T-helper 1 cell (primary cell): ENCODE results near the gene VN1R2.
"Not testable (repeated sequence)": the region's sequence is repeated elsewhere in the genome, so short reads cannot be mapped to it uniquely, and the experiment has no call there.

Source experiments
- DNase-seq, 5 donors: peaks; one replicate each; pipeline ENCODE4 v3.0.0-alpha.2; 2012 to 2020
- total RNA-seq, 4 donors: gene quantifications; one replicate each; lab custom pipeline; 2026; lab: John Stamatoyannopoulos, UW

VN1R2 gene, protein sequence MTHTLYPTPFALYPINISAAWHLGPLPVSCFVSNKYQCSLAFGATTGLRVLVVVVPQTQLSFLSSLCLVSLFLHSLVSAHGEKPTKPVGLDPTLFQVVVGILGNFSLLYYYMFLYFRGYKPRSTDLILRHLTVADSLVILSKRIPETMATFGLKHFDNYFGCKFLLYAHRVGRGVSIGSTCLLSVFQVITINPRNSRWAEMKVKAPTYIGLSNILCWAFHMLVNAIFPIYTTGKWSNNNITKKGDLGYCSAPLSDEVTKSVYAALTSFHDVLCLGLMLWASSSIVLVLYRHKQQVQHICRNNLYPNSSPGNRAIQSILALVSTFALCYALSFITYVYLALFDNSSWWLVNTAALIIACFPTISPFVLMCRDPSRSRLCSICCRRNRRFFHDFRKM
- total RNA-seq, result 0 reads per million in 4 donors

DNA sequence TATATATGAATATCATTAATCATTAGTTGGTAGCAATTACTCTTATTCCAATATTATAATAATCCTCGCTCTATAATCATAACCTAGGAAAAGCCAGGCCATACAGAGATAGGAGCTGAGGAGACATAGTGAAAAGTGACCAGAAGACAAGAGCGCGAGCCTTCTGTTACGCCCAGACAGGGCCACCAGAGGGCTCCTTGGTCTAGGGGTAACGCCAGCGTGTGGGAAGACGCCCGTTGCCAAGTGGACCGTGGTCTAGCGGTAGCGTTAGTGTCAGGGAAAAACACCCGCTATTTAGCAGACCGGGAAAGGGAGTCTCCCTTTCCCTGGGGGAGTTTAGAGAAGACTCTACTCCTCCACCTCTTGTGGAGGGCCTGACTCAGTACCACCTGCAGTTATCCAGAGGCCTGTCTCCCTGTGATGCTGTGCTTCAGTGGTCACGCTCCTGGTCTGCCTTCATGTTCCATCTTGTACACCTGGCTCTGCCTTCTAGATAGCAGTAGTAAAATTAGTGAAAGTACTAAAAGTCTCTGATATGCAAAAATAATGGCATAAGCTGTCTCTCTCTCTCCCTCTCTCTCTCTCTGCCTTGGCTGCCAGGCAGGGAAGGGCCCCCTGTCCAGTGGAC lies at the start of gene VN1R2:
Gene VN1R2 (plus strand): TSS at position 578 of the 628 bp plus-strand sequence. CDS start 84 bp downstream, outside the sequence.
- DNase-seq, result not testable (repeated sequence)

DNA sequence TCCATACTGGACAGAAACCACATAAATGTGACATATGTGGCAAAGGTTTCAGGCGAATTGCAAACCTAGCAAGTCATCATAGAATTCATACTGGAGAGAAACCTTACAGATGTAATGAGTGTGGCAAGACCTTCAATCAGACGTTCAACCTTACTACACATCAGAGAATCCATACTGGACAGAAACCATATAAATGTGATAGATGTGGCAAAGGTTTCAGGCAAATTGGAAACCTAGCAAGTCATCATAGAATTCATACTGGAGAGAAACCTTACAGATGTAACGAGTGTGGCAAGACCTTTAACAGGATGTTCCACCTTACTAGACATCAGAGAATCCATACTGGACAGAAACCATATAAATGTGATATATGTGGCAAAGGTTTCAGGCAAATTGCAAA lies 46.5 kb upstream of the VN1R2 start:
- DNase-seq, result not testable (repeated sequence)

DNA sequence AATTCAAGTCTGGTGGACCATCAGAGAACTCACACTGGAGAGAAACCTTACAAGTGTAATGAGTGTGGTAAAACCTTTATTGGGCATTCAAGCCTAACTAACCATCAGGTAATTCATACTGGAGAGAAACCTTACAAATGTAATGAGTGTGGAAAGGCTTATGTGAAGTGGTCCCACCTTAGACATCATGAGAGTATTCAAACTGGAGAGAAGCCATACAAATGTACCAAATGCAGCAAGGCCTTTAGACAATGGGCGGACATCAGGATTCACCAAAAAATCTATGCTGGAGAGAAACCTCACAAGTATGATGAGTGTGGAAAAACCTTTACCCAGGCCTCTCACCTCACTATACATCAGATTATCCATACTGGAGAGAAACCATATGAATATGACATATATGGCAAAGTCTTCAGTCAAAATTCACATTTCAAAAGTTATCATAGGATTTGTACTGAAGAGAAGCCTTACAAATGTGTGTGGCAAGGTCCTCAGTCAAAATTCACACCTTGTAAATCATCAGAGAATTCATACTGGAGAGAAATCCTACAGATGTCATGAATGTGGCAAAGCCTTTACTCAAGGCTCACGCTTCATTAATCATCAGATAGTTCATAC lies 45.3 kb upstream of the VN1R2 start:
- no peak for DNase-seq

DNA sequence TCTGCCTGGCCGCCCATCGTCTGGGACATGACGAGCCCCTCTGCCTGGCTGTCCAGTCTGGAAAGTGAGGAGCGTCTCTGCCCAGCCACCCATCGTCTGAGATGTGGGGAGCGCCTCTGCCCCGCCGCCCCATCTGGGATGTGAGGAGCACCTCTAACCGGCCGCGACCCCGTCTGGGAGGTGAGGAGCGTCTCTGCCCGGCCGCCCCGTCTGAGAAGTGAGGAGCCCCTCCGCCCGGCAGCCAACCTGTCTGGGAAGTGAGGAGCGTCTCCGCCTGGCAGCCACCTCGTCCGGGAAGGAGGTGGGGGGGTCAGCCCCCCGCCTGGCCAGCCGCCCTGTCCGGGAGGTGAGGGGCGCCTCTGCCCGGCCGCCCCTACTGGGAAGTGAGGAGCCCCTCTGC lies 35.4 kb upstream of the VN1R2 start:
- not testable (repeated sequence) for DNase-seq

DNA sequence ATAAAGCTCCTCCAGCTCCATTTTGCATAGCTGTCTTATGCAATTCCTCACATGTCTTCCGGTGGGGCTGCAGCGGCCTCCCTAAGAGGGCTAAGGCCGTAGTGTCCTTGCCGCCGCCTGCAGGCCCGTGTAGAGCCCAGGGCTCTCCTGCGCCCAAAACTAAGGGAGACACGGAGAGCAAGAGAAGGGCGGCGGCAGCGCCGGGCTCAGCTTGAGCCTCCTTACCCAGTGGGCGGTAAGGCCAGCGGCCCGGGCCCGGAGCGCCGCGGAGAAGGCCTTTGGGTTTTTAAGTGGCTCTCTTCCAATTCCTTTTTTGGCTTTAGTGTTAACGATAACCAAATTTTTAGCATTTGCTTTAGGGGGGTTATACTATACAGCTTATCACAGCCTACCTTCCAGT lies 33.5 kb upstream of the VN1R2 start:
- no peak for DNase-seq

DNA sequence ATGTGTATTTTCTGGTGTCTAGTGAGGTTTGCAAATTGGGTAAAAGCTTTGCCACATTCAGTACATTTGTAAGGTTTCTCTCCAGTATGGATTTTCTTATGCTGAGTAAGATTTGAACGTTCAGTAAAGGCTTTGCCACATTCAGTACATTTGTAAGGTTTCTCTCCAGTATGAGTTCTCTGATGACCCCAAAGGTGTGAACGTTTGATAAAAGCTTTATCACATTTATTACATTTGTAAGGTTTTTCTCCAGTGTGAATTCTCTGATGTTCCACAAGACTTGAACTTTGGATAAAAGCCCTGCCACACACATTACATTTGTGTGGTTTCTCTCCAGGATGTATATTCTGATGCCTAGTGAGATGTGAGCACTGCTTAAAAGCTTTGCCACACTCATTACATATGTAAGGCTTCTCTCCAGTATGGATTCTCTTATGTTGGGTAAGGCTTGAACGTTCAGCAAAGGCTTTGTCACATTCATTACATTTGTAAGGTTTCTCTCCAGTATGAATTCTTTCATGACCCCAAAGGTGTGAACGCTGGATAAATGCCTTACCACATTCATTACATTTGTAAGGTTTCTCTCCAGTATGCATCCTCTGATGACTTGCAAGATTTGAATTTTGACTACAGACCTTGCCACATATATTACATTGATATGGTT lies 20.8 kb upstream of the VN1R2 start:
- DNase-seq, result no peak

DNA sequence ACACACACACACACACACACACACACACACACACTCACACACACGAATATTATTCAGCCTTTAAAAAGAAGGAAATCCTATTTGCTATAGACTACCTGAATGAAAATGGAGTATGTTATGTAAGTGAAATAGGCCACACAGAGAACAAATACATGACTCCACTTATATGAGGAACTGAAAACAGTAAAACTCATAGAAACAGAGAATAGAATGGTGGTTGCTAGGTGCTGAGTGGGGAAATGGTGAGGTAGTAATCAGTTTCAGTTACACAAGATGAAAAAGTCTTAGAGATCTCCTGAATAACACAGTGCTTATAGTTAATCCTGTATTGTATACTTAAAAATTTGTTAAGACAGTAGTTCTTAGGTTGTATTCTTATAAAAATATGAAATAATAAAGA lies 11.6 kb upstream of the VN1R2 start:
- DNase-seq, result no peak

DNA sequence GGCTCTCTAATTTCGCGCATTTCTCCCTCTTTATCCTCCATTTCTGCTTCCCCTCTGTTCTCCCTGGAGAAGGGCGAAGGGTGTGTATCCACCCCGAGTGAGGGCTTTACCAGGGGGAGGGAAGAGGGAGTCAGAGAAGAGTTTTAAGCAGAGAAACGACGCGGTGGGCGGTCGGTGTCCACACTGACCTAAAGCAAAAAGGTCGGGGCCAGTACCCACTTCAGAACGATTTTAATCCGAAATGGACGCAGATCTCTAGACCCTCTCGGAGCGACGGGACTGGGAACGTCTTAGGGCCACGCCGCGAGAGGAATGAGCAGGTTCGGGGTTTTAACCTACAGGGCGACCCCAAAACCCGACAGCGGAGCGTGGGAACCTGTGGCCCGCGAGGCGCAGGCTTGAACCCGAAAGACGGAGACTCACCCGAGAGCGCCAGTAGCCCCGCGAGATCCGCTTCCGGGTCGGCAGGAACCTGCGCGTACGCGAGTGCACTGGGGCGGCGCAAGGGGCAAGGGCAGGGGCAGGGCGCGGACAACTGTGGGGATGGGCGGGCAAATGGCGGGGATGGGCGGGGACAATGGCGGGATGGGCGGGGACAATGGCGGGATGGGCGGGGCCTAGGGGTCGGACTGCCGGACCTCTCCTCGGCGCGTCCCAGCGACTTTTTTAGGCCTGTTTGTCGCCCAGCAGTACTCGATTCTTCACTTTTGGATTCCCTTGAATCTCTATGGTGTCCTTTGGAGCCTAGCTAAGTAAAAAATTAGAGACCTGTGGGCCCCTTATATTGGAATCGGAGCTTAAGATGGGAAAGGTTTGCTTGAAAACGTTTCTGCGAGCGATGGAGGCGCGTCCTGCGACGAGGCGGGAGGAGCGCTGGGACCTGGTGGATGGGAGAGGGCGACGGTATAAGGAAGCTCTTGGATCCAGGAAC lies 3.4 kb upstream of the VN1R2 start, which contains the start of gene ZNF677:
Gene ZNF677 (minus strand): TSS at position 463 of the 931 bp plus-strand sequence. CDS start 3,323 bp downstream, outside the sequence.
- peak; percentile 61 to 80 (median 69) for DNase-seq

DNA sequence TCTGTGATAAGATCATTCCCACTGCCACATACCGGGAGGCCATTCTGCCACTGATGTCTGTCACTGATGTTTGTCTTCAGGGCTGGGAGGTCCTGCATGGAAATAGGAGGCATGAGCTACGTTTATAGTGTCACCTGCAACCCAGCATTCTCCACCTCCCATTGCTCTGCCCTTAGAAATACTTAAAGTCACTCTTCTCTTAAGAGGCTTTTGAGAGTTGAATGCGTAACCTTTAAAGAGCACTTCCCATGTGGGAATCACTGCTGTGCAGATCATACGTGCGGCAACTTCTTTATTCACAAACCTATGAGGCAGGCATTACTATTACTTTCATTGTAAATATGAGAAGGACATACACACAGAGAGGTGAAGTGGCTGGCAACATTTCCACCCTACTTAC lies 9.5 kb downstream of the VN1R2 start, which contains the start of gene VN1R4:
Gene VN1R4 (minus strand): TSS at position 101 of the 400 bp plus-strand sequence. CDS start 58 bp downstream, at position 43.
- not testable (repeated sequence) for DNase-seq

DNA sequence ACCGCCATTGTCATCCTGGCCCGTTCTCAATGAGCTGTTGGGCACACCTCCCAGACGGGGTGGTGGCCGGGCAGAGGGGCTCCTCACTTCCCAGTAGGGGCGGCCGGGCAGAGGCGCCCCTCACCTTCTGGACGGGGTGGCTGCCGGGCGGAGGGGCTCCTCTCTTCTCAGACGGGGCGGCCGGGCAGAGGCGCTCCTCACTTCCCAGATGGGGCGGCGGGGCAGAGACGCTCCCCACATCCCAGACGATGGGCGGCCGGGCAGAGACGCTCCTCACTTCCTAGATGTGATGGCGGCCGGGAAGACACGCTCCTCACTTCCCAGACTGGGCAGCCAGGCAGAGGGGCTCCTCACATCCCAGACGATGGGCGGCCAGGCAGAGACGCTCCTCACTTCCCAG lies 11.8 kb downstream of the VN1R2 start:
- DNase-seq, result not testable (repeated sequence)

DNA sequence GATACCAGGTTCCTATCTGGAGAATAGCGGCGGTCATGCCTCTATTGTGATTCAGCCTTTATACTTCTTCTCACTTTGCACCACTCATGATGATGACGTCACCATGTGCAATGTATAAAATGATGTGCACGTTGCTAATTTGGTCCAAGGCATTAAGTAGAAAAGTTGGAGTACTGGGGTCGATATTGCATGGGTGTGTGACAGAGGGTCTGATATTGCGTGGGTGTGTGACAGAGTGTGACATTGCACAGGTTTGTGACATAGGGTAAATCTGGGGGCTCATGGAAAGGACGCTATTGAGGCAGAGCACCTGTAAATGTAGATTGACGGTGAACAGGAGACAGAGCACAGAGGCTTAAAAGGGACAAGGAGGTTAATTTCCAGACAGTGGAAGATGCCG lies 14.0 kb downstream of the VN1R2 start:
- no peak for DNase-seq

DNA sequence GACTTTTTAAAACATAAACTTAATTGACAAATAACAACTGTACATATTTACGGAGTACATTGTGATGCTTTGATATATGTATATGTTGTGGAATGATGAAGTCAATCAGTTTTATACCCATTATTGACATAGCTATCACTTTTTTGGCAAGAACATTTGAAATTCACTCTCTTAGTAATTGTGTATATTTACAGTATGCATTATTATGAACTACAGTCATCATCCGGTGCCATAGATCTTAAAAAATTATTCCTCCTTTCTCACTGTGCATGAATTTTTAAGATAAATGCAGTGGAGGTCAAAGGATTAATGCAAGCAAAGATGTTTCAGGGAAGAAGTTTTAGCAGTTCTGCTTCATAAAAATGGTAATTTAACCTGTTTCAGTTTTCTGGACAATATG lies 17.4 kb downstream of the VN1R2 start:
- DNase-seq, result no peak

DNA sequence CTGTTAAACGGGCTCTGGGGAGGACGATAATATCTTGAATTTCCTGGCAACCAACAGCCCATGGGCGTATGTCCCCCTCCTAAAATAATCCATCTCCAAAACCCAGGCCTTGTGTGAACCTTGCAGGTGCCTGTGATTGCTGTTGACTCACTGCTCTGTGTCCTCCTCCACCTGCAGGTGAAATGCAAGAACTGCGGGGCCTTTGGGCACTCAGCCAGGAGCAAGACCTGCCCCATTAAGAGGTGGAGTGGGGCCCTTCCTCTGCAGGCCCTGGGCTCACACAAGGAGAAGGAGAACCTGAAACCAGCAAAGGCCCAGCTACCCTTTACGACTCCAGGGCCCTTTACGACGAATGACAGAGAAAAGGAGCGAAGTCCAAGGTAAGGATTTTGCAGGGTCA lies 23.9 kb downstream of the VN1R2 start:
- DNase-seq, result peak in 1 of 5 donors; percentile 3

DNA sequence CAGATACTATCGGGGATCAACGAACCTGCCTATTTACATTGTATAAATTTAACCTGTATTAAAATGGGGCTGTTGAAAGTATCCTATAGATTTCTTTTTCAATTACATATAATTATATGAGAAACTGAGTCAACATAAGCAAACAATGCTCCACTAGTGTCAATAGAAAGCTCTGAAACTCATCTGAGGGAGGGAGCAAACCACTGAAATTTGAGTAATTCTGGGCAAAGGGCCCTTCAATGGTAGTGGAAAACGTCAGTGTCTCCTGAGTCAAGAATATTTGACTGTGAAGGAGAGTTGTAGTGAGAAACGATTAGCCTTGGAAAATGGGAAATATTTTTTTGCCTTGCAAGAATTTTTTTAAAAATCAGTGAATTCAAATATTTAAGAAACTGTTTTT lies 27.0 kb downstream of the VN1R2 start:
- DNase-seq, result no peak

DNA sequence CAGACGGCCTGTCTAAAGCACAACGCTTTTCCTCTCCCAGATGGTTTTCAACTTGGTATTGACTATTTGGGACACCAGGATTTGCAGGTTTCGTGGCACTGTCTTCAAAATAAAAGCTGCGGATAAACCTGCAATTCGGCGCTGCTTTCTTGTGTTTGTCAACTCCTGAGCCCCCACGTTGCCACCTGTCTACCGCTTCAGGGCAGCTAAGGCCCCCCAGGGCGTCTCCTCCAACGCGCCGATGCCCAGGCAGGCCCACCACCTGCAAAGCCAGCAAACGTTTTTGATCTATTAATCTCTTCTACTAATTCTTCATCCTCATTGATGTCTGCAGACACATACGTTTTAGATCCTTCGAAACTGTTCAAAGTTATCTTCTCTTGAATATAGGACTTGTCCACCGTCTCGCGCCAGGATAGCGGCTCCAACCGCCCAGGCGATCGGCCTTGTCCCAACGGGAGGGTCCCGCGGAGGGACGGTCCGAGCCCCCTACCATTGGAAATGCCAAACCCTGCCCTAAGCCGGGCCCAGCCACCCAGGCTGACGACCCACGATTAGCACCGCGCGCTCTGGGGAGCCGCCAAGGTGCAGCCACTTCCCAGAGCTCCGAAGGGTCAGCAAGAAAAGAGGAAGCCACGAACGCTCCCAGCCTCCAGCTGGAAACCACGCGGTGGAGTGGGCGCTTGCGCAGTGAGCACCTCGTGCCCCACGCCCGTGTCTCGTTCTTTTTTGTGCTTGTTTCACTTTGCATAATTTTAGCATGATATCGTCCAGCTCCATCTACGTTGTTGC lies 32.9 kb downstream of the VN1R2 start:
- DNase-seq, result no peak

DNA sequence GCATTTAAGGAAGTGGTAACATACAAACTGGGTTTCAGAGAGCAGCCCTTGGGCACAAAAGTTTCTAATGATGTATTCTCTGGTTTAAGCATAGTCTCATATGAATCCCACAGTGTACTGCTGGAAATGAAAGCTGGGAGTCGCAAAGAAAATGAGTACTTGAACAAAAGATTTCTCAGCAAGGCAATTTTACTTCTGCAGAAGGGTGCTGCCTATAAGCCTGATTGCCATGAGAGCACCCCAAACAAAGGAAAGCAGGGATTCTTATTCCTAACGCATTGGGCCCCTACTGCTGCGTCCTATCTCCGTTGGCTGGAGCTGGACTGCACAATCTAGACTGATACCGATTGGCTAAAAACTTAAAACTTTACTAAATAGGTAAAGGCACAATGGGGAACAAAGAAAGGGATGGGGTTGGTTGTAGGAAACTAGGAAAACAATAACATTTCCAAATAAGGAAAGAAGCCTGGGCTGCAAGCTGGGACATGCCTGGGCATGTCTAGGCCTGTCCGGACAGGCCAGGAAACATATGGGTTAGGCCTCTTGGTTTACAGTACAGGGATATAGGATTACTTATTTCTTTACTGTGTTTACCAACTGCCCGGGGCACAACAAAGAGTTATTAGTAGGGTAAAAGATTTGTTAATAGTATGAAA lies 36.8 kb downstream of the VN1R2 start:
- no peak for DNase-seq

DNA sequence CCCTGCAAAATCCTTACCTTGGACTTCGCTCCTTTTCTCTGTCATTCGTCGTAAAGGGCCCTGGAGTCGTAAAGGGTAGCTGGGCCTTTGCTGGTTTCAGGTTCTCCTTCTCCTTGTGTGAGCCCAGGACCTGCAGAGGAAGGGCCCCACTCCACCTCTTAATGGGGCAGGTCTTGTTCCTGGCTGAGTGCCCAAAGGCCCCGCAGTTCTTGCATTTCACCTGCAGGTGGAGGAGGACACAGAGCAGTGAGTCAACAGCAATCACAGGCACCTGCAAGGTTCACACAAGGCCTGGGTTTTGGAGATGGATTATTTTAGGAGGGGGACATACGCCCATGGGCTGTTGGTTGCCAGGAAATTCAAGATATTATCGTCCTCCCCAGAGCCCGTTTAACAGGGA lies 43.2 kb downstream of the VN1R2 start:
- not testable (repeated sequence) for DNase-seq

DNA sequence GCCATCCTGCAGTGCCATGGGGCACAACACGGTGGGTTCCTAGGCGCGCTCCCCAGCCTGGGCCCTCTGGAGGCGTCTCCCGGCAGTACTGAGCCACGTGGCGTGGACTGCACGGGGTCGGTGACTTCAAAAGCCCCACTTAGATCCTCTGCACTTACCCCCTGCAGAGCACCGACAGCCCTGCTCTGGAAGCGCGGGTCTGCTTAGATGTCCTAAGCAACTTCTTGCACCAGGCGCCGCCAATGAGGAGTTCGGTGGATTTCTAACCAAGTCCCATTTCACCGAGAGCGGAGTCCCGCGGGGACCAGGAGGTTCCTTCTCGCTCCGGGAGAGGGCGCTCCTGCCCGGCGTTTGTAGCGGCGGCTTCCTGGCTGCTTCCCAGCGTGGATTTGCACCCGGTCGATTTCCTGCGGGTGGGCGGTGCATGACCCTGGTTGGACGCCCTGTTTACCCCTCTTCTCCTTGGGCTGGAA lies 50.3 kb downstream of the VN1R2 start:
- no peak for DNase-seq
